GM12801 (cell line): ENCODE measurements around the gene C1orf116.

ENCODE experiments used
- TF ChIP-seq, protein P1 (sequence below): IDR thresholded peaks from one replicate; pipeline ENCODE4 v1.5.1; 2011; ENCODE audit warnings: control low read depth; ENCODE audit not compliant: insufficient read length; ENCODE audit errors: extremely low read depth

C1orf116 gene

GRCh38 chr1:207058878-207059867 lies 26.6 kb upstream of the C1orf116 start:
- TF ChIP-seq, protein P1, sequence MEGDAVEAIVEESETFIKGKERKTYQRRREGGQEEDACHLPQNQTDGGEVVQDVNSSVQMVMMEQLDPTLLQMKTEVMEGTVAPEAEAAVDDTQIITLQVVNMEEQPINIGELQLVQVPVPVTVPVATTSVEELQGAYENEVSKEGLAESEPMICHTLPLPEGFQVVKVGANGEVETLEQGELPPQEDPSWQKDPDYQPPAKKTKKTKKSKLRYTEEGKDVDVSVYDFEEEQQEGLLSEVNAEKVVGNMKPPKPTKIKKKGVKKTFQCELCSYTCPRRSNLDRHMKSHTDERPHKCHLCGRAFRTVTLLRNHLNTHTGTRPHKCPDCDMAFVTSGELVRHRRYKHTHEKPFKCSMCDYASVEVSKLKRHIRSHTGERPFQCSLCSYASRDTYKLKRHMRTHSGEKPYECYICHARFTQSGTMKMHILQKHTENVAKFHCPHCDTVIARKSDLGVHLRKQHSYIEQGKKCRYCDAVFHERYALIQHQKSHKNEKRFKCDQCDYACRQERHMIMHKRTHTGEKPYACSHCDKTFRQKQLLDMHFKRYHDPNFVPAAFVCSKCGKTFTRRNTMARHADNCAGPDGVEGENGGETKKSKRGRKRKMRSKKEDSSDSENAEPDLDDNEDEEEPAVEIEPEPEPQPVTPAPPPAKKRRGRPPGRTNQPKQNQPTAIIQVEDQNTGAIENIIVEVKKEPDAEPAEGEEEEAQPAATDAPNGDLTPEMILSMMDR: no peak

GRCh38 chr1:207058252-207058651 lies 25.7 kb upstream of the C1orf116 start:
- TF ChIP-seq, protein P1: no peak

DNA sequence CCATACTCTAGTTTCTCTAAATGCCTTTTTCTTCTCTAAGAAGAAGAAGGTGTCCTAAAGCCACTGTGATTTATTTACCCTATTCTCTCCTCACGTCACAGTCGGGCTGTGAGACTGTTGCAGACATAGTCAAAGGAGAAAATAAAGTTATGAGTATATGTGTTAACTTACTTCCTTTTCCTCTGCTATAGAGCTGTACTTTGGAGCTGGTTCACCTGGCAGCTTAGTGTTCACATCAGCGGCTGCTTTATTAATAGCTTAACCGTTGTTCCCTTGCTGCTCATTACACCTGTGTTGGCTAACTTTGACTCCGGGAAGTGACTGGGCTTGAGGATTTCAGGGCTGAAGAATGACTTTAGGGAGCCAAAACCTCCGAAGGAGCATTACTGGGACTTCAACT lies 24.1 kb upstream of the C1orf116 start:
- TF ChIP-seq, protein P1: no peak

GRCh38 chr1:207055386-207056001 lies 22.9 kb upstream of the C1orf116 start:
- TF ChIP-seq, protein P1: no peak

GRCh38 chr1:207054491-207054890 lies 21.9 kb upstream of the C1orf116 start:
- TF ChIP-seq, protein P1: no peak

DNA sequence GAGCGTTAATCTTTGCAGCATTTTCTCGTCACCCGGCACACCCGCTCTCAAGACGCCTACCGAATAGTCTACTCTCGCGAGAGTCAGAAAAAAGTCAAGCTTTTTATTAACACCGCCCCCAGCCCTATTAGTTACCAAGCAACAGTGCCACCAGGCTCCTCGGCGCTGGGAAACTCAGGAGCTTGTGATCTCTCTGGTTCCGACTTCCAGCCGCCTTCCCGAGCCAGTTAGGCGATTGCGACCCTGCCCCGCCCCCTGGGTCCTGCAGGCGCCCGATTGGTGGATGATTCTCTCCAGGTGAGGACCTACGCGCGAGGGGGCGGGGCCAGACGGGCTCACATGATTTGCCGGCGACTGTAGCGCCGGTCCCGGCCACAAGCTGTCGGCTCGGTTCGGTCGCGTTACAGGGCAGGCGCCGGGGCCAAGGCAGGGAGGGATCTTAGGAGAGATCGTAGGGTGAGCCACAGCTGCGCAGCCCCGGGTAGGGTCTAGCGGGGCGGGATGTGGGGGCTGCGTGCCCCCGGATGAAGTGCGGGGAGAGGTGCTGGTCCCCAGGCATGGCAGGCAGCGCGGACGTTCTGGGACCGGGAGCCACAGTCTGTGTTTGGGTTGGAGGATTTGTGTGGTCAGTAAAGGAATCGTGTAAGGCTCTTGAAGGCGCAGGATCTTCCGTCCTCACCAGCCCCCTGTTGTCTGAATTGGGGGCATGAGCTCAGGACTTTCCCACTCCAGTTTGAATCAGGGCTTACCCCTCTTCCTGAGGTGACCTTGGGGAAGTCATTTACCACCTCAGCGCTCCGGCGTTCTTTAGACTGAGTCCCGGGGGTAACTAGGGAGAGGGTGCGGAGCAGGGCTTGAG lies 20.6 kb upstream of the C1orf116 start, which contains the start of gene PFKFB2:
Gene PFKFB2 (plus strand): TSS at position 365 of the 859 bp plus-strand sequence. CDS start 1,443 bp downstream, outside the sequence.
- TF ChIP-seq, protein P1: no peak
